OCI-LY3 (cell line): ENCODE results near the gene S1PR3.

Source experiments
- H2AFZ ChIP-seq: fragments of 200-600, 300-600 bp; shearing (Covaris generic); 2 replicates; pipeline ENCODE4 v1.6.0; 2014; ENCODE audit warnings: antibody characterized with exemption, low read depth, low read length
- H3K27ac ChIP-seq: fragments of 200-600, 300-600 bp; sonication (generic); 2 replicates; pipeline ENCODE4 v1.5.1; 2014; ENCODE audit warnings: mild to moderate bottlenecking, low read length, moderate library complexity, mixed read lengths
- H3K27me3 ChIP-seq: fragments of 200-600, 300-600 bp; sonication (generic); 2 replicates; pipeline ENCODE4 v1.6.1; 2014; ENCODE audit warnings: low read depth, low read length, mixed read lengths
- H3K36me3 ChIP-seq: fragments of 200-600, 300-600 bp; sonication (generic); replicated peaks from 2 replicates; pipeline ENCODE3; 2014; ENCODE audit warnings: low read depth, low read length, mixed read lengths
- H3K4me1 ChIP-seq: fragments of 300-600, 200-600 bp; sonication (generic); 2 replicates; pipeline ENCODE4 v1.6.1; 2014; ENCODE audit warnings: low read length, mixed read lengths
- H3K4me2 ChIP-seq: fragments of 200-600, 300-600 bp; sonication (generic); 2 replicates; pipeline ENCODE4 v1.6.1; 2014; ENCODE audit warnings: low read length, mixed read lengths
- H3K4me3 ChIP-seq: fragments of 300-600, 200-600 bp; sonication (generic); 2 replicates; pipeline ENCODE4 v1.5.1; 2014; ENCODE audit warnings: antibody characterized with exemption, mild to moderate bottlenecking, low read length, moderate library complexity
- H3K79me2 ChIP-seq: fragments of 300-600, 200-600 bp; shearing (Covaris generic); 2 replicates; pipeline ENCODE4 v1.6.1; 2014; ENCODE audit warnings: mild to moderate bottlenecking, low read length, mixed read lengths
- H3K9ac ChIP-seq: fragments of 300-600, 200-600 bp; shearing (Covaris generic); 2 replicates; pipeline ENCODE4 v1.6.0; 2014; ENCODE audit warnings: mild to moderate bottlenecking, low read length, moderate library complexity
- H3K9me3 ChIP-seq: fragments of 200-600, 300-600 bp; shearing (Covaris generic); 2 replicates; pipeline ENCODE4 v1.6.1; 2014; ENCODE audit warnings: low read length, mixed read lengths; ENCODE audit not compliant: insufficient read depth
- H4K20me1 ChIP-seq: fragments of 200-600, 300-600 bp; sonication (generic); 2 replicates; pipeline ENCODE4 v1.6.1; 2016; ENCODE audit warnings: low read length, mixed read lengths; ENCODE audit not compliant: insufficient read depth
- CTCF ChIP-seq: fragments of 200-600, 300-600 bp; sonication (generic); IDR thresholded peaks from 2 replicates; pipeline ENCODE4 v1.5.1; 2014; ENCODE audit warnings: antibody characterized with exemption, low read length, low read depth
- EZH2phosphoT487 ChIP-seq: fragments of 200-600 bp; shearing (Covaris generic); IDR thresholded peaks from 2 replicates; pipeline ENCODE4 v1.6.1; 2018; ENCODE audit warnings: antibody characterized with exemption, mixed run types, low read depth

S1PR3 gene

GRCh38 chr9:89025553-89025952 is 34.3 kb downstream of the S1PR3 start:
- H4K20me1 ChIP-seq, result no peaks in the 10 kb centered on the region
- no peaks in the 10 kb centered on the region for H3K36me3 ChIP-seq
- no peak overlapping the region for H2AFZ ChIP-seq
- H3K4me1 ChIP-seq, result no peaks in the 10 kb centered on the region
- H3K79me2 ChIP-seq, result no peaks in the 10 kb centered on the region
- H3K4me3 ChIP-seq, result no peak overlapping the region
- H3K4me2 ChIP-seq, result no peak overlapping the region
- H3K9ac ChIP-seq, result no peak overlapping the region
- TF ChIP-seq EZH2phosphoT487 (no peak), CTCF (no peak)
- 0 out of 2 replicates have a peak, but pooled peaks cover 3% of the 10 kb centered on the region for H3K27me3 ChIP-seq
- no peaks in the 10 kb centered on the region; the same call in 1 of the 2 replicates for H3K9me3 ChIP-seq
- H3K27ac ChIP-seq, result no peak overlapping the region

- Histone ChIP-seq H3K27me3 (0 out of 2 replicates have a peak, but pooled peaks cover 3% of the 10 kb centered on the region), H3K27ac (no peak overlapping the region), H2AFZ (no peak overlapping the region), H3K9ac (no peak overlapping the region), H3K4me3 (no peak overlapping the region), H3K9me3 (no peaks in the 10 kb centered on the region; the same call in 1 of the 2 replicates), H3K79me2 (no peaks in the 10 kb centered on the region), H4K20me1 (no peaks in the 10 kb centered on the region), H3K36me3 (no peaks in the 10 kb centered on the region), H3K4me2 (no peak overlapping the region), H3K4me1 (no peaks in the 10 kb centered on the region)
- TF ChIP-seq CTCF (no peak), EZH2phosphoT487 (no peak)
Measured at GRCh38 chr9:89026876-89027275, 35.6 kb downstream of the S1PR3 start.

- no peaks in the 10 kb centered on the region for H4K20me1 ChIP-seq
Measured at GRCh38 chr9:89029788-89030187, 38.5 kb downstream of the S1PR3 start.

GRCh38 chr9:89032173-89032572 is 40.9 kb downstream of the S1PR3 start:
- Histone ChIP-seq H3K4me1 (peaks cover 3% of the 10 kb centered on the region; the same call in 1 of the 2 replicates), H2AFZ (no peak overlapping the region), H4K20me1 (no peaks in the 10 kb centered on the region), H3K9me3 (no peaks in the 10 kb centered on the region; the same call in 1 of the 2 replicates), H3K36me3 (no peaks in the 10 kb centered on the region), H3K79me2 (no peaks in the 10 kb centered on the region), H3K27me3 (peaks cover 12% of the 10 kb centered on the region; the same call in 1 of the 2 replicates), H3K27ac (no peak overlapping the region), H3K9ac (no peak overlapping the region), H3K4me3 (no peak overlapping the region), H3K4me2 (no peak overlapping the region)
- TF ChIP-seq CTCF (no peak), EZH2phosphoT487 (no peak)

More at GRCh38 chr9:89029788-89030187, 38.5 kb downstream of the S1PR3 start:
- H3K4me3 ChIP-seq, result no peak overlapping the region
- H3K36me3 ChIP-seq, result no peaks in the 10 kb centered on the region
- H3K9ac ChIP-seq, result no peak overlapping the region
- H3K4me1 ChIP-seq, result no peaks in the 10 kb centered on the region
- H3K27me3 ChIP-seq, result 0 out of 2 replicates have a peak, but pooled peaks cover 9% of the 10 kb centered on the region
- H3K27ac ChIP-seq, result no peak overlapping the region
- no peaks in the 10 kb centered on the region; the same call in 1 of the 2 replicates for H3K9me3 ChIP-seq
- H3K79me2 ChIP-seq, result no peaks in the 10 kb centered on the region
- H3K4me2 ChIP-seq, result no peak overlapping the region
- TF ChIP-seq CTCF, result no peak
- TF ChIP-seq EZH2phosphoT487, result no peak
- H2AFZ ChIP-seq, result no peak overlapping the region
